ENCODE data around the gene GDF7. TPM values are rescaled to one million over a fixed set of nuclear protein-coding genes. Genes with fewer than 3 reads are reported as not detected.
A peak's percentile ranks its signal among the peaks of the same experiment; 100 is the strongest.

The GDF7 gene
- total and polyA plus RNA-seq, 2 of the 8 experiments (the other 6 are each of a cell fraction or from before 2014, with no cell fraction given) = 0.04 to 0.06 TPM

DNA sequence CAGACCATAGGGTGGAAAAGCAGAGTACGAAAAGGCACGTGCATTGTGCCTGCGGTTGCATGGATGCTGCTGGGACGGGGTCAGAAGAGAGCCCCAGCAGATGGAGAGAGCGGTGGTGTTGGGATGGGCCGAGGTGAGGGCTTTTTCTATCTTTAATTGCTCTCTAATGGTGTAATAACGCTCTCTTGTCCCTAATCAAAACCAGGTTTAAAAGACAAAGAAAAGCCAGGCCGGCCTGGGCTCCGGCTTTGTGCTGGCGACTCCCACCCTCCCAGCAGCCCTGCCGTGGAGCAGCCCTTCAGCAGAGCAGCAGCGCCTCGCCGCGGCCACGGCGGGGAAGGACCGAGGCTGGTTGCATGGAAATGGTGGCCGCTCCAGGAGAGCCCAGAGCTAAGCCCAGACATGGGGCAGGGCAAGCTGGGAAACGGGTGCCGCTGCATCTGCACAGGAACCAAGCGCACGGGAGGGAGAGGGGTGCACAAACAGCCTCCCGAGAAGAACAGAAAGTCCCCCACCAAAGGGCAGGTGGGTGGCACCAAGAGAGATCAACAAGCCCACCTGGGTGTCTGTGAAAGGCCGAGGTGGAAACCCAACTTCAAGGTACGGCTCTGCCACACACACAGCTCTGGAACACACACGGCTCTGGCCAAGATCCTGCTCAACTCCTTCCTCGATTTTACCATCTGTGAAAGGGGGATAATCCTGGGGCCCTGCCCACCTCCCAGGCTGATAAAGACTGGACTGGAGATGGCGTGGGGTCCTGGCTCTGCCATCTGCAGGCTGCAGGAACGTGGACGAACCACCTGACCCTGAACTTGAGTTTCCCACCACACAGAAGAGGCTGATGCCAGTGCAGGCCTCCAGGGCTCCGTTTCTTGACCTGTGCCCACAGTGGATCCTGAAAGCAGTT, 31.0 kb upstream of the GDF7 start:
- no peaks in the 10 kb centered on the region for H3K79me2 ChIP-seq (ENCODE audit: control insufficient read depth in 1 of 2, insufficient read depth in 2 of 2, low read length in 2 of 2)
- no peak overlapping the region for H4K5ac ChIP-seq (ENCODE audit: insufficient read length, low read depth, low read length)
- FAIRE-seq = peak; percentile 68
- no peak overlapping the region for H2AK5ac ChIP-seq (ENCODE audit: low read depth, low read length)
- H2AFZ ChIP-seq (ENCODE audit: low read length) = peak overlapping the region; percentile 84; the same call in 1 of the 2 replicates
- no peak overlapping the region for H3K27ac ChIP-seq (ENCODE audit: low read depth, low read length)
- H4K20me1 ChIP-seq (replicated peaks in 1 of 2; ENCODE audit: control insufficient read depth in 1 of 2, insufficient read depth in 2 of 2, low read length in 2 of 2) = no peaks in the 10 kb centered on the region
- H3K4me2 ChIP-seq (ENCODE audit: insufficient read depth in 1 of 2, low read depth in 2 of 2, low read length in 2 of 2) = peak overlapping the region in 1 of 2 experiments; percentile 52; a peak in 1 of 4 replicates
- no peak overlapping the region for H3K4ac ChIP-seq (replicated peaks; ENCODE audit: insufficient read length, low read depth, low read length)
- no peaks in the 10 kb centered on the region for H3K9me3 ChIP-seq (ENCODE audit: insufficient read depth in 2 of 2, low read depth in 1 of 2, low read length in 1 of 2)
- no peak overlapping the region for H2BK15ac ChIP-seq (ENCODE audit: low read length)
- 41% methylated on average over 30 of the region's 32 CpGs; no CpG with 5 or more reads in 1 of the 2 experiments for WGBS, 2 experiments (ENCODE audit: extremely low coverage in 1 of 2, insufficient coverage in 1 of 2, insufficient read length in 1 of 2, insufficient replicate concordance in 2 of 2, low coverage in 1 of 2, low lambda C conversion rate in 2 of 2, missing lambda C conversion rate in 1 of 2)
- H3K36me3 ChIP-seq (ENCODE audit: control insufficient read depth in 2 of 4, insufficient read depth in 4 of 4, low read length in 3 of 4) = no peaks in the 10 kb centered on the region
- POLR2A ChIA-PET (ENCODE audit: partially characterized antibody) = interaction anchor here (0.9 to 4.8 kb wide), 4 partner anchors 189 to 224 kb away, joined by 3 to 57 read pairs (median 4); partner anchors contain the start of gene RHOB
- no peak overlapping the region for H2BK20ac ChIP-seq (ENCODE audit: low read length)
- no peak overlapping the region for H2BK12ac ChIP-seq (ENCODE audit: low read depth, low read length)
- no peak overlapping the region for H3K14ac ChIP-seq (ENCODE audit: insufficient read length)
- H4K91ac ChIP-seq (replicated peaks; ENCODE audit: insufficient read length, low read length) = no peak overlapping the region
- peak; percentile 70 to 96 for DNase-seq (ENCODE audit: low read depth in 1 of 2, low spot score in 2 of 2)
- no peak overlapping the region for H3K4me3 ChIP-seq (ENCODE audit: extremely low read depth in 1 of 4, insufficient read depth in 2 of 4, low read depth in 3 of 4, low read length in 4 of 4)
- no peaks in the 10 kb centered on the region for H3K23me2 ChIP-seq (ENCODE audit: low read depth, low read length)
- H3K56ac ChIP-seq (replicated peaks; ENCODE audit: insufficient read length, low read depth, low read length) = no peak overlapping the region
- peak overlapping the region; percentile 63; the same call in 1 of the 2 replicates for H3K18ac ChIP-seq (ENCODE audit: extremely low read depth, low read length)
- peak overlapping the region; percentile 38; the same call in 1 of the 2 replicates for H2BK5ac ChIP-seq (ENCODE audit: low read depth, low read length)
- H3K4me1 ChIP-seq (replicated peaks in 1 of 4; ENCODE audit: control insufficient read depth in 3 of 4, insufficient read depth in 4 of 4, low read length in 3 of 4) = peaks cover 0 to 8% (median 3%) of the 10 kb centered on the region in 4 experiments; a peak in 4 of 7 replicates
- no peaks in the 10 kb centered on the region for H3K79me1 ChIP-seq (ENCODE audit: low read depth, low read length)
- no peak overlapping the region for H2BK120ac ChIP-seq (replicated peaks; ENCODE audit: low read depth, low read length)
- CTCF ChIA-PET (ENCODE audit: partially characterized antibody) = interaction anchor here (0.6 to 17.7 kb wide), 44 partner anchors 8 to 272 kb away, joined by 3 to 367 read pairs (median 4); partner anchors contain the start of genes HS1BP3 and RHOB
- peak overlapping the region; percentile 47; the same call in 1 of the 2 replicates for H4K8ac ChIP-seq (ENCODE audit: extremely low read depth, insufficient read depth, low read length)
- no peak overlapping the region for H3K23ac ChIP-seq (ENCODE audit: insufficient read length)
- peak overlapping the region in 2 of 4 experiments; percentile 25 to 32; a peak in 2 of 7 replicates for H3K9ac ChIP-seq (replicated peaks in 1 of 4; ENCODE audit: extremely low read depth in 1 of 4, low read depth in 3 of 4, low read length in 3 of 4)
- no peaks in the 10 kb centered on the region for H3K27me3 ChIP-seq (replicated peaks in 1 of 4; ENCODE audit: control insufficient read depth in 3 of 4, extremely low read depth in 1 of 4, insufficient read depth in 3 of 4, low read length in 3 of 4)
- TF ChIP-seq CREB1 (IDR thresholded peaks at IDR 0.05) = 0 out of 2 replicates have a peak, but pooled peaks have one; percentile 20
- 0 out of 4 replicates have a peak, but pooled peaks of 1 of the 2 experiments have one; percentile 16 for TF ChIP-seq SIN3A (conservative IDR thresholded peaks at IDR 0.05 in 1 of 2, IDR thresholded peaks at IDR 0.05 in 1 of 2; ENCODE audit: low read depth in 1 of 2, low read length in 2 of 2)
- TF ChIP-seq KDM1A (IDR thresholded peaks at IDR 0.05; ENCODE audit: borderline replicate concordance, low read length) = peak; percentile 78; the same call in 1 of the 2 replicates
- TF ChIP-seq YY1 (IDR thresholded peaks at IDR 0.05; ENCODE audit: low read depth, low read length) = peak; percentile 87
- TF ChIP-seq MAX (IDR thresholded peaks at IDR 0.05) = peak; percentile 31; the same call in 1 of the 2 replicates
- TF ChIP-seq EZH2 (IDR thresholded peaks at IDR 0.05; ENCODE audit: low read depth, low read length, severe bottlenecking) = no peak
- TF ChIP-seq RAD21 (IDR thresholded peaks at IDR 0.05 in 1 of 2, conservative IDR thresholded peaks at IDR 0.05 in 1 of 2; ENCODE audit: low read depth in 2 of 2, low read length in 2 of 2) = peak; percentile 100

Measured in H1 (cell line).